GM12891 (cell line): Measurements from ENCODE around the gene KCNJ10.

ENCODE experiments used
- POLR2A ChIP-seq: IDR thresholded peaks from 2 replicates; pipeline ENCODE4 v1.6.1; 2011; ENCODE audit warnings: low read depth, low read length, control low read depth
- POLR2AphosphoS5 ChIP-seq: IDR thresholded peaks from 2 replicates; pipeline ENCODE4 v1.6.1; 2011; ENCODE audit warnings: low read depth, low read length, control low read depth
- TAF1 ChIP-seq: IDR thresholded peaks from 2 replicates; pipeline ENCODE4 v1.6.1; 2011; ENCODE audit warnings: low read depth, low read length, control low read depth

GRCh38 chr1:160116283-160117147 is 46.6 kb upstream of the KCNJ10 start:
- TF ChIP-seq POLR2A (no peak), POLR2AphosphoS5 (no peak), TAF1 (no peak)
